Adipocyte (in vitro differentiated cells): ENCODE data around the gene TRIM14.
A peak's percentile ranks its signal among the peaks of the same experiment; 100 is the strongest.

Source experiments
- DNase-seq: peaks from one replicate; pipeline ENCODE4 v3.0.0-alpha.2; 2015; ENCODE audit warnings: low read depth
- H3K27me3 ChIP-seq: replicated peaks from 2 replicates; pipeline ENCODE4 v1.7.0; 2013; ENCODE audit warnings: mild to moderate bottlenecking, low read length, moderate library complexity; ENCODE audit not compliant: control insufficient read depth, insufficient read depth
- H3K36me3 ChIP-seq: 2 replicates; pipeline ENCODE4 v1.7.0; 2013; ENCODE audit warnings: low read length, mild to moderate bottlenecking, moderate library complexity; ENCODE audit not compliant: control insufficient read depth, insufficient read depth, severe bottlenecking
- H3K4me1 ChIP-seq: 2 replicates; pipeline ENCODE4 v1.7.0; 2013; ENCODE audit warnings: mild to moderate bottlenecking, low read length, moderate library complexity; ENCODE audit not compliant: control insufficient read depth, insufficient read depth
- H3K4me3 ChIP-seq: 2 replicates; pipeline ENCODE4 v1.7.0; 2013; ENCODE audit warnings: mild to moderate bottlenecking, low read length, moderate library complexity
- H3K9ac ChIP-seq: 2 replicates; pipeline ENCODE4 v1.7.0; 2013; ENCODE audit warnings: mild to moderate bottlenecking, low read length, moderate library complexity
- H3K9me3 ChIP-seq: 2 replicates; pipeline ENCODE4 v1.7.0; 2013; ENCODE audit warnings: mild to moderate bottlenecking, low read length, moderate library complexity; ENCODE audit not compliant: control insufficient read depth

TRIM14 gene

GRCh38 chr9:98045234-98046179, 73.5 kb downstream of the TRIM14 start:
- H3K9me3 ChIP-seq: no peaks in the 10 kb centered on the region
- peaks cover 7% of the 10 kb centered on the region for H3K4me1 ChIP-seq
- DNase-seq: no peak
- no peaks in the 10 kb centered on the region for H3K36me3 ChIP-seq
- H3K9ac ChIP-seq: peak overlapping the region; percentile 43
- H3K4me3 ChIP-seq: peak overlapping the region; percentile 71
- H3K27me3 ChIP-seq: no peaks in the 10 kb centered on the region

DNA sequence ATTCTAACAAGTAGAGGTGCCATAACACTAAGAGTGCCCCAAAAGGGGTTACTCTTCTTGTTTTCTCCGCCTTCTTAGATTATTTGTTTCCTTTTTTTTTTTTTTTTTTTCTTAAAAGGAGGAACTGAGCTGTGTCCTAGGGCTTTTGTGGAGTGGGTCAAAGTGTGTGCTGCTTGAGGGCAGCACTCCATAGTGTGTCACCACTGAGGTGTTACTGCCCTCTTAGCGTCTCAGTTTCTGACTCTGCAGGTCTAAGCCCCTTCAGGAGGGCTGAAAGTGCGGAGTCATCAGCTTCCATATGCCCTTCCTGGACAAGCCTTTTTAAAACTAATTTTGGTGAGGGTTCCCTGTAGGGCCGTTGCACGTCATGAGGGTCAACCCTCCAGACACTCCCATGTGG, 75.1 kb downstream of the TRIM14 start:
- Histone ChIP-seq H3K27me3 (no peaks in the 10 kb centered on the region), H3K36me3 (no peaks in the 10 kb centered on the region), H3K4me3 (no peak overlapping the region), H3K4me1 (peaks cover 11% of the 10 kb centered on the region), H3K9ac (no peak overlapping the region), H3K9me3 (no peaks in the 10 kb centered on the region)
- DNase-seq: no peak

DNA sequence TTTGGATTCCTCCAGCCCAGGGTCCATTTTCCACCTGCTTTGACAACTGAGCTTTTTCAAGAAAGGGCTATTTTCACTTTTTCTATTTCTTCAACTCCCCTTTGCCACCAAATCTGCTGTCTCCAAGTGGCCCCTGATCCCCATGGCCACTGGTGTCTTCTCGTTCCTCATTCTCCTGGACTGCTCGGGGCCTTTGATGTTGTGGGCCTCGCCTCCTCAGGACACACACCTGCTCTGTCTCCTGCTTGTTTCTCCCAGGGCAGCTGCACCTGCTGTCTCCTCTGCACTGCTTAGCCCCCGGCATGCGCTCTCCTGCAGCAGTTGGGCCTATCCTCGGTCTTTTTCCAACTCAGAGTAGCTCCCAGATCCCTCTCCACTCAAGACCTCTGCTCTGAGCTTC, 78.8 kb downstream of the TRIM14 start:
- H3K4me1 ChIP-seq: peaks cover 8% of the 10 kb centered on the region
- H3K9me3 ChIP-seq: no peaks in the 10 kb centered on the region
- H3K9ac ChIP-seq: no peak overlapping the region
- H3K4me3 ChIP-seq: no peak overlapping the region
- no peak for DNase-seq
- no peaks in the 10 kb centered on the region for H3K27me3 ChIP-seq
- no peaks in the 10 kb centered on the region for H3K36me3 ChIP-seq

DNA sequence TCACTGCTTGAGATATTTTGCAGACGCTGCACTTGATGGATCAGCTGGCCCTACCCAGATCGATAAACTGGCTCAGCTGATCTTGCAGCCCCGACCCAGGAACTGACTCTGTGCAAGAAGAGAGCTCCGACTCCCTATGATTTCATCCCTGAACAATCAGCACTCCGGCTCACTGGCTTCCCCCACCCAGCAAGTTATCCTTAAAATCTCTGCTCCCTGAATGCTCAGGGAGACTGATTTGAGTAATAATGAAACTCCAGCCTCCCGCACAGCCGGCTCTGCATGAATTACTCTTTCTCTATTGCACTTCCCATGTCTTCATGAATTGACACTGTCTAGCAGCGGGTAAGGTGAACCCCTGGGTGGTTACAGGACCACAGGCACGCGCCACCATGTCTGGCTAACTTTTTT, 79.4 kb downstream of the TRIM14 start:
- Histone ChIP-seq H3K36me3 (no peaks in the 10 kb centered on the region), H3K9me3 (no peaks in the 10 kb centered on the region), H3K4me3 (no peak overlapping the region), H3K4me1 (peaks cover 10% of the 10 kb centered on the region), H3K27me3 (no peaks in the 10 kb centered on the region), H3K9ac (no peak overlapping the region)
- peak; percentile 34 for DNase-seq

DNA sequence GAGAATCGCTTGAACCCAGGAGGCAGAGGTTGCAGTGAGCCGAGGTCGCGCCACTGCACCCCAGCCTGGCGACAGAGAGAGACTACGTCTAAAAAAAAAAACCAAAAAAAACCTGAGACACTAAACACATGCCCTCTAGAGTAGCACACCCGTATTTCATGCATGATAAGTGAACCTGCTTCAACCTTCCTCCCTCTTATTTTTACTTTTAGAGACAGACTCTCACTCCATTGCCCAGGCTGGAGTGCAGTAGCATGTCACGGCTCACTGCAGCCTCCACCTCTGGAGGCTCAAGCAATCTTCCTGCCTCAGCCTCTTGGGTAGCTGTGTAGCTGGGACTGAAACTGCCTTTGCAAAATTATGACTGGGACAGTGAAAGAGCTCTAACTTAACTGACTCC, 80.1 kb downstream of the TRIM14 start:
- no peak for DNase-seq
- Histone ChIP-seq H3K4me1 (peaks cover 10% of the 10 kb centered on the region), H3K36me3 (no peaks in the 10 kb centered on the region), H3K9ac (no peak overlapping the region), H3K4me3 (no peak overlapping the region), H3K27me3 (no peaks in the 10 kb centered on the region), H3K9me3 (no peaks in the 10 kb centered on the region)

- Histone ChIP-seq H3K4me1 (peaks cover 10% of the 10 kb centered on the region), H3K9ac (no peak overlapping the region), H3K9me3 (no peaks in the 10 kb centered on the region), H3K27me3 (no peaks in the 10 kb centered on the region), H3K36me3 (no peaks in the 10 kb centered on the region), H3K4me3 (no peak overlapping the region)
- no peak for DNase-seq
Observed at GRCh38 chr9:98037357-98037756, 81.7 kb downstream of the TRIM14 start.

DNA sequence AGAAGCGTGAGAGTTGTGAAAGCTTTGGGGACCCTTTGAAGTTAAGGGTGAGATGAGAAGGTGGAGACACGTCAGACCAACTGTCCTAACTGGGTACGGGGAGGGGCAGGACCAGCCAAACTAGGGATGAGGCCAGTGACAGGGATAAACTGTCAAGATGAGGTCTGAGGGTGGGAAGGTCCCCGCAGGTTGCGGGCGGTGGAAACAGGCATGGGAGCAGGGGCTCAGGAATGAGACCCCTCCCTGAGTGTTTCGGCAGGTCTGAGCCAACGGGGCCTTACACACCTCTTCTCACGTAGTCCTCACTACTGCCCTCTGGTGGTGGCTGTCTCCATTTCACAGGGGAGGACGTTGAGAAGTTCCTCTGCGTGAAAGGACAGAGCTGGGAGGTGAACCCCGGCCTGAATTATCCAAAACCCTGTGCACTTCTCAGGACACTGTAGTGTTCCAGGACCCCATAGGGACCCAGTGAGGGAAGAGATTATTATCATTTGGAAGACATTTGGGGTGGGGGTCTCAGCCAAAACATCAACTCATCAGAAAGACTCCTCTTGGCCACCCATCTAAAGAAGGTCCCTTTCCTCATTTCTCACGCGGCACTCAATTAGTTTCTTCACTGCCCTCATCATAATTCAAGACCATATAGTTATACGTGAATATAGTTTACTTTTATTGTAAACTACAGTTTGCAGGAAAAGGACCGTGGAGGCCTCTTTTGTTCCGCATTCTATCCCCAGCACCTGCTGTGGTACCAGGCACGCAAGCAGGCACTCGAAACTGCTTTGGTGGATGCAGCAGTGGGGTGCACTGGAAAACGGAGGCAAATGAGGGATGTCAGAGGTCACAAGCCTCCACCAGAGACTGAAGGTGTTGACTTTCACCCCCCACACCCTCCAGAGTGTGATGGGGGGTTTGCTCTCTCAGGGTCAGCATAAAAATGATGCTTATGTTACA, 84.2 kb downstream of the TRIM14 start:
- H3K4me3 ChIP-seq: no peak overlapping the region
- H3K9ac ChIP-seq: no peak overlapping the region
- no peaks in the 10 kb centered on the region for H3K36me3 ChIP-seq
- H3K27me3 ChIP-seq: no peaks in the 10 kb centered on the region
- H3K4me1 ChIP-seq: peaks cover 10% of the 10 kb centered on the region
- peak; percentile 86 for DNase-seq
- no peaks in the 10 kb centered on the region for H3K9me3 ChIP-seq

GRCh38 chr9:98031935-98032334, 87.1 kb downstream of the TRIM14 start:
- no peak overlapping the region for H3K9ac ChIP-seq
- no peaks in the 10 kb centered on the region for H3K9me3 ChIP-seq
- H3K36me3 ChIP-seq: no peaks in the 10 kb centered on the region
- no peaks in the 10 kb centered on the region for H3K27me3 ChIP-seq
- no peak overlapping the region for H3K4me3 ChIP-seq
- DNase-seq: peak; percentile 36
- H3K4me1 ChIP-seq: peaks cover 5% of the 10 kb centered on the region

GRCh38 chr9:98031169-98031568, 87.9 kb downstream of the TRIM14 start:
- peaks cover 5% of the 10 kb centered on the region for H3K4me1 ChIP-seq
- no peak overlapping the region for H3K9ac ChIP-seq
- no peaks in the 10 kb centered on the region for H3K9me3 ChIP-seq
- no peak for DNase-seq
- H3K27me3 ChIP-seq: no peaks in the 10 kb centered on the region
- H3K36me3 ChIP-seq: no peaks in the 10 kb centered on the region
- H3K4me3 ChIP-seq: no peak overlapping the region

GRCh38 chr9:98024702-98025101, 94.3 kb downstream of the TRIM14 start:
- no peaks in the 10 kb centered on the region for H3K4me1 ChIP-seq
- H3K36me3 ChIP-seq: peaks cover 1% of the 10 kb centered on the region

DNA sequence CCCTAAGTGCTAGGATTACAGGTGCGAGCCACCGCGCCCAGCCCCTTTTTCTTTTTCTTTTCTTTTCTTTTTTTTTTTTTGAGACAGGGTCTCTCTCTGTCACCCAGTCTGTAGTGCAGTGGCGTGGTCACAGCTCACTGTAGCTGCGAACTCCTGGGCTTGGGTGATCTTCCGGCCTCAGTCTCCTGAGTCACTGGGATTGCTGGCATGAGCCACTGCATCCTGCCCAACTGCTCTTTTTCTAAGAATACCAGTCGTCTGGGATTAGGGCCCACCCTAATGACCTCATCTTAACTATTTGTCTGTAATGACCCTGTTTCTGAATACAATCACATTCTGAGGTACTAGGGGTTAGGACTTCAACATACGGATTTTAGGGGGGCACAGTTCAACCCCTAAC, 96.6 kb downstream of the TRIM14 start:
- Histone ChIP-seq H3K27me3 (no peaks in the 10 kb centered on the region), H3K9ac (no peak overlapping the region), H3K36me3 (peaks cover 23% of the 10 kb centered on the region), H3K4me1 (no peaks in the 10 kb centered on the region), H3K9me3 (no peaks in the 10 kb centered on the region), H3K4me3 (no peak overlapping the region)
- no peak for DNase-seq

More at GRCh38 chr9:98024702-98025101, 94.3 kb downstream of the TRIM14 start:
- no peak for DNase-seq
- Histone ChIP-seq H3K9ac (no peak overlapping the region), H3K27me3 (no peaks in the 10 kb centered on the region), H3K4me3 (no peak overlapping the region), H3K9me3 (no peaks in the 10 kb centered on the region)
